ENCODE measurements around the gene TMEM191C.
"Not testable (repeated sequence)": the region's sequence is repeated elsewhere in the genome, so short reads cannot be mapped to it uniquely, and the experiment has no call there.

TMEM191C gene

DNA sequence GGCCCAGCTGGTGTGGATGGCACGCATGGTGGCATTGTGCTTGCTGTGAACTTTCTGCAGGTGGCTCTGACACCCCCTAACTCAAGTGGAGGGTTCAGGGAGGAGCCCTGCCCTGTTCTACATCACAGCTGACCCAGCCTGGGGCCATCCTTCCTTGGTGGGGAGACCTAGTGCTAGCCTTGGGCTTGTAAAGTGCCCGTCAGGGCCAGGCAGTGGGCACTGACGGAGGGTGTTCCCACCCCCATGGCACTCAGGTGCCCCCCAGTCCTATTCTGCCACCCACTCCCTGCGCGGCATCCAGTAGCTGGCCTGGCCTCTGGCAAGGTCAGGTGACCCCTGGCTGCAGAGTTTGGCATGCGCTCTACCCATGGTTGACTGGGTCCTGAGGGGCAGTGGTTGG lies 26.0 kb upstream of the TMEM191C start:
- H3K4me1 ChIP-seq (ENCODE audit: insufficient read depth, low read length); H3K27ac ChIP-seq (ENCODE audit: low read depth, low read length); H3K36me3 ChIP-seq (ENCODE audit: insufficient read depth, low read length); H3K4me3 ChIP-seq (ENCODE audit: low read length); H3K27me3 ChIP-seq (ENCODE audit: insufficient read depth, low read length); H3K9me3 ChIP-seq (ENCODE audit: insufficient read depth, low read depth, low read length); H3K9ac ChIP-seq (ENCODE audit: low read depth, low read length): not testable (repeated sequence)
- 100% methylated on average over 2 of the region's 6 CpGs for WGBS

DNA sequence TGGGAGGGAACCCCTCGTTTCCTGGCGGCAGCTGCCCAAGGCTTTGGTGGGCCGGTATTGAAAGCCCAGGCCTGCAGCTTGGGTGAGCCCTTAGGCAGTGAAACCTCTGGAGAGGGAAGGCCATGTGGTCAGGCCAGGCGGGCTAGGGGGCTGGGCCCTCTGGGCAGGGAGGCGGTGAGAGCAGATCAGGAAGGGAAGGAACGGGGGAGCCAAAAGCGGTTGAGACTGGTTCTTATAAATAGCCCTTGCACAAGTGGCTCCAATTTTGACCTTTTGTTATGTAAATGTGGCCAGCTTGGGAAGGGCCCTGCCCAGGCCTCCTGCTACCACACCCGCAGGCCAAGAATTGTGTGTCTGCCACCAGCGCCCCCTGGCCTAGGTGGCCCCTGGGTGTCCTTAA lies 25.1 kb upstream of the TMEM191C start:
- not testable (repeated sequence) for H3K27ac ChIP-seq (ENCODE audit: low read depth, low read length); H3K4me1 ChIP-seq (ENCODE audit: insufficient read depth, low read length); H3K4me3 ChIP-seq (ENCODE audit: low read length); H3K9ac ChIP-seq (ENCODE audit: low read depth, low read length); H3K9me3 ChIP-seq (ENCODE audit: insufficient read depth, low read depth, low read length); H3K27me3 ChIP-seq (ENCODE audit: insufficient read depth, low read length)
- no CpG with 5 or more reads among the region's 9 CpGs for WGBS
- H3K36me3 ChIP-seq (ENCODE audit: insufficient read depth, low read length), result peaks cover 13% of the 10 kb centered on the region

DNA sequence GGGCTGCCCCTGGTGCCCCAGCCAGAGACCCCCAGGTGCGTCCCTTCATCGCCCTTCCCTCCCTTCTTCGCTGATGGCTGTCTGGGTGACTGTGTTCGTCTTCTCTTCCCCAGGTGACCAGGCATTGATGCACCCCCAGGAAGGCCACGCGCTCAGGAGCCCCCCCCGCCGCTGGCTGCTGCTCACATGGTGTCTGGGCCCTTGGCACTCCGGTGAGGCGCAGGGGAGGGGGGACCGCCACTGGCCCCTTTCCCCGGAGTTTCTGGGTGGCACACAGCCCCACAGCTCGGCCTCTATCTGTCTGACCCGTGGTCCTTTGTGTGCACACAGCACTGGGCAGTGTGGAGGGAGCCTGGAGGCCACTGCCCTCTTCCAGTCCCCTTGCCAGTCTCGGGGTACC lies 24.5 kb upstream of the TMEM191C start:
- 100% methylated on average over 1 of the region's 15 CpGs for WGBS
- H3K4me3 ChIP-seq (ENCODE audit: low read length); H3K27me3 ChIP-seq (ENCODE audit: insufficient read depth, low read length); H3K9me3 ChIP-seq (ENCODE audit: insufficient read depth, low read depth, low read length); H3K27ac ChIP-seq (ENCODE audit: low read depth, low read length); H3K9ac ChIP-seq (ENCODE audit: low read depth, low read length); H3K4me1 ChIP-seq (ENCODE audit: insufficient read depth, low read length): not testable (repeated sequence)
- peaks cover 13% of the 10 kb centered on the region for H3K36me3 ChIP-seq (ENCODE audit: insufficient read depth, low read length)

DNA sequence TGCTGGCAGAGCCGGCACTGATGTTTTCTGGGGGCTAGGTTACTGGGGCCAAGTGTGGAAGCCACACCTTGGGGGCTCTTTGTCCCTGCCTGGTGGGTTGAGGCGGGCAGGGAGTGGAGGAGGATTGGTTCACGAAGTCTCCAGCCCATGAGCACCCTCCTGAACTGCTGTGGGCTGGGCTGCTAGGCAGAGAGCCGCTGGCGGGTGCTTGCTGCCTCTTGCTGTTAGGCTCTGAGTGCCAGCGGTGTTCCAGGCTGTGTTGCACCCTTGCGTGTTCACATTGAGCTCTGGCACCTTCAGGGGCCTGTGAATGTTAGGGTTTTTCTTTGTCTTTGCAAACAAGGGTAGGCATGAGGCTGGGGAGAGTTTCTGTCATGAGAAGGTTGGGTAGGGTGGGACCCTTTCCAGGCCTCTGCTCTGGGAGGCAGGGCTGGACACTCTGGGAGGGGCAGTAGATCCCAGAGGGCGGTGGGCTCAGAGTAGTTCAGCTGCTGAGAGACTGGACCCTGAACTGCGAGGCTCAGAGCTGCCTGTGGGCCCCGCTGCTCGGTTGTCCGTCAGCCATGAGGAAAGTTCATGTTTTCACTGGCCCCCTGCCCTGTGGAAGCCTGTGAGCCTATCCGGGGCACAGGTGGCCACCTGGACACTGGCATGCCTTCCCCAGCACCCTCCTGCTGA lies 24.0 kb upstream of the TMEM191C start:
- no peaks in the 10 kb centered on the region for H3K27me3 ChIP-seq (ENCODE audit: insufficient read depth, low read length)
- WGBS, result 85% methylated on average over 13 of the region's 13 CpGs
- H3K4me3 ChIP-seq (ENCODE audit: low read length), result no peak overlapping the region
- H3K9me3 ChIP-seq (ENCODE audit: insufficient read depth, low read depth, low read length), result no peaks in the 10 kb centered on the region
- peaks cover 16% of the 10 kb centered on the region for H3K36me3 ChIP-seq (ENCODE audit: insufficient read depth, low read length)
- H3K9ac ChIP-seq (ENCODE audit: low read depth, low read length), result no peak overlapping the region; the same call in 1 of the 2 replicates
- H3K4me1 ChIP-seq (ENCODE audit: insufficient read depth, low read length), result peaks cover 5% of the 10 kb centered on the region; the same call in 1 of the 2 replicates
- peak overlapping the region; percentile 60; the same call in 1 of the 2 replicates for H3K27ac ChIP-seq (ENCODE audit: low read depth, low read length)

DNA sequence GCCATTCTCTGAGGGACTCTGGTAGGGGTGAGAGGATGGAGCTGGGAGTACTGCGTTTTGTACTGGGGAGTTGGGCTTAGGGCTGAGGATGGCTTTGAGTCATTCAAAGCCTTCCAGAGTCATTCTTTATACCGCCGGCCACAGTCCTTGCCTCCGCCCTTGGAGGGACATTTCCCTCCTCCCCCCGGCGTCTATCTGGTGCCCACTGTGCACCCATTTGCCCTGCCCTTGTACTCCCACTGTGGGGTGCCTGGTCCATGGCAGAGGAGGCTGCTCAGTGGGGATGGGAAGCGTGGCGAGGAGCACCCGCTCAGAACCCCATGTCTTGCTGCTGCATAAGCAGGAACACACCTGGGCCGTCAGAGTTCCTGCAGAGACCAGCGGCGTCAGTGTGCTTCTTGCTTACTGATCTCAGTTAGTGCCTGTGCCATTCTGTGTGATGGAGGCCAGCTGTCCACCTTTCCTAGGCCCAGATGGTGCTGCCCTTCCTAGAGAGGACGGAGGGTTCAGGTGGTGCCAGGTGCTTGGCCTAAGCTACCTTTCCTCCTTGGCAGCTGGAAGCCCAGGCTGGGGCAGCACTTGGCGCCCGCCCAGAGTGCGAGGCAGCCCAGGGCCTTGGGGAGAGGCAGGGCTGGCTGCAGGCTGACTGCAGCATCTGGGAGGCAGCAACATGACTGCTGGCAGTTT lies 23.3 kb upstream of the TMEM191C start:
- peaks cover 16% of the 10 kb centered on the region for H3K36me3 ChIP-seq (ENCODE audit: insufficient read depth, low read length)
- no peak overlapping the region for H3K9ac ChIP-seq (ENCODE audit: low read depth, low read length)
- H3K9me3 ChIP-seq (ENCODE audit: insufficient read depth, low read depth, low read length), result no peaks in the 10 kb centered on the region
- H3K4me3 ChIP-seq (ENCODE audit: low read length), result no peak overlapping the region
- WGBS, result 89% methylated on average over 16 of the region's 16 CpGs
- peaks cover 5% of the 10 kb centered on the region for H3K4me1 ChIP-seq (ENCODE audit: insufficient read depth, low read length)
- 0 out of 2 replicates have a peak overlapping the region, but pooled peaks have one; percentile 60 for H3K27ac ChIP-seq (ENCODE audit: low read depth, low read length)
- no peaks in the 10 kb centered on the region for H3K27me3 ChIP-seq (ENCODE audit: insufficient read depth, low read length)

DNA sequence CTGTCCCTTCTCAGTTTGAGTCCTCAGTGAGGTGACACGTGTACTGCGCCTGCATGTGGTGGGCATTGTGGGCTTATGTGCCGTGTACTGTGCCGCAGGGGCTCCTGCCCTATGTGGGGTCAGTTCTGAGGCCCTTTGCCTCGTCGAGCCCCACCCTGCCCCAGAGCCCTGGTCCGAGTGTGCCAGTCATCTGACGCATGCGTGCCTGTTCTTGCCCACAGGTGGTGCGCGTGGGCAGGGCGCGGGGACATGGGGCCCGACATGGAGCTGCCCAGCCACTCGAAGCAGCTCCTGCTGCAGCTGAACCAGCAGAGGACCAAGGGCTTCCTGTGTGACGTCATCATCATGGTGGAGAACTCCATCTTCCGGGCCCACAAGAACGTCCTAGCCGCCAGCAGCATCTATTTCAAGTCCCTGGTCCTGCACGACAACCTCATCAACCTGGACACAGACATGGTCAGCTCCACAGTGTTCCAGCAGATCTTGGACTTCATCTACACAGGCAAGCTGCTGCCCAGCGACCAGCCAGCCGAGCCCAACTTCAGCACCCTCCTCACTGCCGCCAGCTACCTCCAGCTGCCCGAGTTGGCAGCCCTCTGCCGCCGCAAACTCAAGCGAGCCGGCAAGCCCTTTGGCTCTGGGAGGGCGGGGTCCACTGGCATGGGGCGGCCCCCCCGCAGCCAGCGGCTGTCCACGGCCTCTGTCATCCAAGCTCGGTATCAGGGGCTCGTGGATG lies 22.3 kb upstream of the TMEM191C start:
- 95% methylated on average over 35 of the region's 35 CpGs for WGBS
- no peaks in the 10 kb centered on the region for H3K27me3 ChIP-seq (ENCODE audit: insufficient read depth, low read length)
- no peak overlapping the region for H3K27ac ChIP-seq (ENCODE audit: low read depth, low read length)
- peaks cover 16% of the 10 kb centered on the region for H3K36me3 ChIP-seq (ENCODE audit: insufficient read depth, low read length)
- H3K4me1 ChIP-seq (ENCODE audit: insufficient read depth, low read length), result peaks cover 7% of the 10 kb centered on the region
- no peak overlapping the region for H3K9ac ChIP-seq (ENCODE audit: low read depth, low read length)
- no peak overlapping the region for H3K4me3 ChIP-seq (ENCODE audit: low read length)
- no peaks in the 10 kb centered on the region for H3K9me3 ChIP-seq (ENCODE audit: insufficient read depth, low read depth, low read length)

DNA sequence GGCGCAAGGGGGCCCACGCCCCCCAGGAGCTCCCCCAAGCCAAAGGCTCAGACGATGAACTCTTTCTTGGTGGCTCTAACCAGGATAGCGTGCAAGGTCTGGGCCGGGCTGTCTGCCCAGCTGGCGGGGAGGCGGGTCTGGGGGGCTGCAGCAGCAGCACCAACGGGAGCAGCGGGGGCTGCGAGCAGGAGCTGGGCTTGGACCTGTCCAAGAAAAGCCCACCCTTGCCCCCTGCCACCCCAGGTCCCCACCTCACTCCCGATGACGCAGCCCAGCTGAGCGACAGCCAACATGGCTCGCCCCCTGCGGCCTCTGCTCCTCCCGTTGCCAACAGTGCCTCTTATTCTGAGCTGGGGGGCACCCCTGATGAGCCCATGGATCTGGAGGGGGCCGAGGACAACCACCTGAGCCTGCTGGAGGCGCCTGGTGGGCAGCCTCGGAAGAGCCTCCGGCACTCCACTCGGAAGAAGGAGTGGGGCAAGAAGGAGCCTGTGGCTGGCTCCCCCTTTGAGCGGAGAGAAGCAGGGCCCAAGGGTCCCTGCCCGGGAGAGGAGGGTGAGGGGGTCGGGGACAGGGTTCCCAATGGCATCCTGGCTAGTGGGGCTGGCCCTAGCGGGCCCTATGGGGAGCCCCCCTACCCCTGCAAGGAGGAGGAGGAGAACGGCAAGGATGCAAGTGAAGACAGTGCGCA lies 21.6 kb upstream of the TMEM191C start:
- Histone ChIP-seq H3K4me1 (ENCODE audit: insufficient read depth, low read length) (peaks cover 11% of the 10 kb centered on the region), H3K27me3 (ENCODE audit: insufficient read depth, low read length) (no peaks in the 10 kb centered on the region), H3K9ac (ENCODE audit: low read depth, low read length) (no peak overlapping the region), H3K4me3 (ENCODE audit: low read length) (no peak overlapping the region), H3K9me3 (ENCODE audit: insufficient read depth, low read depth, low read length) (no peaks in the 10 kb centered on the region), H3K36me3 (ENCODE audit: insufficient read depth, low read length) (peaks cover 16% of the 10 kb centered on the region), H3K27ac (ENCODE audit: low read depth, low read length) (no peak overlapping the region)
- 95% methylated on average over 27 of the region's 27 CpGs for WGBS

DNA sequence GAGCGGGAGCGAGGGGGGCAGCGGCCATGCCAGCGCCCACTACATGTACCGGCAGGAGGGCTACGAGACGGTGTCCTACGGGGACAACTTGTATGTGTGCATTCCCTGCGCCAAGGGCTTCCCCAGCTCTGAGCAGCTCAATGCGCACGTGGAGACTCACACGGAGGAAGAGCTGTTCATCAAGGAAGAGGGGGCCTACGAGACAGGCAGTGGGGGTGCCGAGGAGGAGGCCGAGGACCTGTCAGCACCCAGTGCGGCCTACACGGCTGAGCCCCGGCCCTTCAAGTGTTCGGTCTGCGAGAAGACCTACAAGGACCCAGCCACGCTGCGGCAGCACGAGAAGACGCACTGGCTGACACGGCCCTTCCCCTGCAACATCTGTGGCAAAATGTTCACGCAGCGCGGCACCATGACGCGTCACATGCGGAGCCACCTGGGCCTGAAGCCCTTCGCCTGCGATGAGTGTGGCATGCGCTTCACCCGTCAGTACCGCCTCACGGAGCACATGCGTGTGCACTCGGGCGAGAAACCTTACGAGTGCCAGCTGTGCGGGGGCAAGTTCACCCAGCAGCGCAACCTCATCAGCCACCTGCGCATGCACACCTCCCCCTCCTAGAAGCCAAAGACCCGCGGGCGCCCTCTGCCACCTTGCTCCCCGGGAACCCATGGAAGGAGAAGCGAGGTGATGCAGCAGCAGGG lies 20.9 kb upstream of the TMEM191C start:
- H3K9me3 ChIP-seq (ENCODE audit: insufficient read depth, low read depth, low read length), result no peaks in the 10 kb centered on the region
- H3K36me3 ChIP-seq (ENCODE audit: insufficient read depth, low read length), result peaks cover 16% of the 10 kb centered on the region
- H3K27me3 ChIP-seq (ENCODE audit: insufficient read depth, low read length), result no peaks in the 10 kb centered on the region
- peaks cover 11% of the 10 kb centered on the region for H3K4me1 ChIP-seq (ENCODE audit: insufficient read depth, low read length)
- no peak overlapping the region for H3K9ac ChIP-seq (ENCODE audit: low read depth, low read length)
- WGBS, result 96% methylated on average over 49 of the region's 49 CpGs
- no peak overlapping the region for H3K4me3 ChIP-seq (ENCODE audit: low read length)
- no peak overlapping the region for H3K27ac ChIP-seq (ENCODE audit: low read depth, low read length)

DNA sequence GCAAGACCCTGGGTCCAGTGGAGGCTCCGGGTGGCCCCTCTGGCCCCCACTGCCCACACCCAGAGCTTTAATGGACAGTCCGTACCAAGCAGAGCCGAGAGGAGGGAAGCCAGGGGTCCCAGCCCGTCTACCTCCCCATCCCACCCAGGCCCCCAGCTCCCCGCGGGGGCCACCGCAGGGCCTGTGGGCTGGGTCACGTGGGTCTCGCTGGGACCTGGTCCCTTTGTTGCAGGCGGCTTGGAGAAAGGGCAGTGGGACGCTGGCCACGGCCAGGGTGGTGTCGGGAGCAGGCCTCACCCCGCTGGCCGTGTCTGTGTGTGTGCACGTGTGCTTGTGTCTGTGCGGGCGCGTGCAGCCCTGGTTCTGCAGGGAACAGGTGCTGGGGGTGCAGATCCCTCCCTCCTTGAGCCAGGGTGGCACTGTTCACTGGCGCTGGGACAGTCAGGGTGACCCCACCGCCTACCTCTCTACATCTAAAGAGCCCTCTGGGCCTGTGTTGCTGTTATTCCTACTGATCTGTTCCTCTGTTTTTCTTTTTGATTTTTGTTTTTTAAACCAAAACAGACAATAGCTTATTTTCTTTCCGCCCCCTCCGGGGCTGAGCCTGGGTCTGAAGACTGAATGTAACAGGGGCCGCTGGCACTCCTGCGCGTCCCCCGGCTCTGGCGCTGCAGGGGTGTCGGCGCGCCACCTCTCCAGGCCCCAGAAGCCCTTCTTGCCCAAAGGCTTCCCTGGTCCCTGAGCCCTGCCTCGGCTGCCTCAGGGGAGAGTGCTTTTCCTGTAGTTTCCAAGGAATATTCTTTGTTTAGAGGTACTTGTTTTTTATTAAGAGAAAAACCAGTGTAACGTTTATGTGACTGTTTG lies 20.1 kb upstream of the TMEM191C start:
- WGBS, result 95% methylated on average over 33 of the region's 33 CpGs
- Histone ChIP-seq H3K27me3 (ENCODE audit: insufficient read depth, low read length) (no peaks in the 10 kb centered on the region), H3K9ac (ENCODE audit: low read depth, low read length) (no peak overlapping the region), H3K4me3 (ENCODE audit: low read length) (no peak overlapping the region), H3K9me3 (ENCODE audit: insufficient read depth, low read depth, low read length) (no peaks in the 10 kb centered on the region), H3K36me3 (ENCODE audit: insufficient read depth, low read length) (peaks cover 16% of the 10 kb centered on the region), H3K27ac (ENCODE audit: low read depth, low read length) (no peak overlapping the region), H3K4me1 (ENCODE audit: insufficient read depth, low read length) (peaks cover 11% of the 10 kb centered on the region)

Measured in HUES64 (cell line).